ENCODE data around the gene MUC22.
"Not testable (repeated sequence)": the region's sequence is repeated elsewhere in the genome, so short reads cannot be mapped to it uniquely, and the experiment has no call there.

MUC22 gene

DNA sequence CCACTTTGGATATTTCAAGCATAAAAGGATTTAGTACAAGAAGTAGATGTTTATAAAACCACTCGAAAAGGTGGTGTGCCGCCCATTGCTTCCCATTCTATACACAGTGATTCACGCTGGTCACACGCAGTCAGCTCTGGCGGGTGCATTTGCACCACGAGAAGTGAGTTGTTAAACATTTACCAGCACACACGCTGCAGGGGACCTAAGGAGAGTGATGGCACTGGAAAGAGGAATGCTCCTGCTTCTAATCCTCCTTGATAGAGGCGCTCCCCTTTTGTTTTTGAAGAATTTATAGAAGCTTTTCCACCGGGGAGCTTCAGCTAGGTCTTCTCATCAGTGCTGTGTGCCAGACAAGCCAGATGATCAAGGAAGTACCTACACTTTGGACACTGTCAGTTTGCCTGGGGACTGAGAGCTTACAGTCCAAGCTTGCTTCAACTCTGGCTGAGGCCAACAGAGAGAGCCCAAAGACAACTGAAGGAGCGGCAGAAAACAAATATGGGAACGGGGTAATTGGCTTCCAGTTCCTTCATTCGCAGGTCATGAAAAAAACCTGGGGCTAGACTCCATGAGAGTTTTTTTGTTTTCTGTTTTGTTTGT, 31.2 kb downstream of the MUC22 start:
- no peak for DNase-seq

DNA sequence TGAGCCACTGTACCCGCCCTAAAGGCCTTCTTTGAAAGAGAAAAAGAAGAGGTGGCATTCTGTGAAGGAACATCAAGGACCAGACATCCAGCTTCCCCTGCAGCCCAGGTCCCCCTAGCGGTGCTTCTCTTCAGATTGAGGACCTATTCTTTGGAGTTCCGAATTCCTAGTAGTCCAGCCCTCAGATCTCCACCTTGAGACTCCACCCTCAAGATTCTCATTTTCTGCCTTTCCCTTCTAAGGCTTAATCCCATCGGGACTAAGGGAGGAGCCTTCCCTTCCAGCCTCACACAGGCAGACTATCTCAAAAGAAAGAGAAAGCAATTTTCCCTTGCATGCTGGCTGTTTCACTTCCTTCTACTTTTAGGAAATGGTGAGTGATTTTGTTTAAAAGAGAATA, 32.5 kb downstream of the MUC22 start:
- peak; percentile 58 for DNase-seq

DNA sequence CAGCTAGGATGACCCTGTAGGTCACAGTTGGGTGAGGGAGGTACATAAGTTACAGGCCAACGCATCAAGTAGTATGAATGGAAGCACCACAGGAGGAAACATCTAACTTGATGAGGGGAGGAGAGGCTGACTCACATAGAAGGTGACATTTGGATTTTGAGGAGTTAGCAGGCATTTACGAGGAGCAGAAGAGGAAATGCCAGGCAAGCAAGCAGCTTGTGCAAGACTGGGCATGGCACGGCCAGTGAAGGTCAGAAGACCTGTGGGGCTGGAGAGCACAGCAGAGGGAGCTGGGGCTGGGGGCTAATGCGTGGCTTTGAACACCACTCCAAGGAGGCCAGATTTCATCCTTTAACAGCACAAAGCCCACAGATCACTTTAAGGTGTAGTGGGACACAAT, 37.8 kb downstream of the MUC22 start:
- no peak for DNase-seq

GRCh38 chr6:31049518-31049917, 39.2 kb downstream of the MUC22 start:
- DNase-seq, result no peak

GRCh38 chr6:31053187-31053586, 42.9 kb downstream of the MUC22 start:
- not testable (repeated sequence) for DNase-seq

GRCh38 chr6:31053873-31054272, 43.6 kb downstream of the MUC22 start:
- no peak for DNase-seq

DNA sequence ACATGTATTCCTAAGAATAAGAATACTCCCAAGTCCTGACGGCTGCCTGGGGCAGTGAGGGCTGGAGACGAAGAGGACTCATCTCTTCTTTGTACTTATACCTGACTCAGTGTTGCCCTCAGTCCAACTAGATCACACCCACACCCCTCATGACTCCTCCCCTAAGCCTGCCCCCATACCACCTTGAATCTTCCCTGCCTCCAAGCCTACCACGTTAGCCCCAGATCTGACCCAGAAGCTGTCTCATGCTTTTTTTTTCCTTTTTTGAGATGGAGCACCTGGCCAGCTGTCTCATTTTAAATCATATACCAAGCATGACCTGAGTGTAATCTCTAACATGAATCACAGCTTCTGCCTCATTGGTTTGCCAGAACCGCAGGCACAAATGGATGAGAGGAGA, 45.2 kb downstream of the MUC22 start:
- DNase-seq, result no peak

DNA sequence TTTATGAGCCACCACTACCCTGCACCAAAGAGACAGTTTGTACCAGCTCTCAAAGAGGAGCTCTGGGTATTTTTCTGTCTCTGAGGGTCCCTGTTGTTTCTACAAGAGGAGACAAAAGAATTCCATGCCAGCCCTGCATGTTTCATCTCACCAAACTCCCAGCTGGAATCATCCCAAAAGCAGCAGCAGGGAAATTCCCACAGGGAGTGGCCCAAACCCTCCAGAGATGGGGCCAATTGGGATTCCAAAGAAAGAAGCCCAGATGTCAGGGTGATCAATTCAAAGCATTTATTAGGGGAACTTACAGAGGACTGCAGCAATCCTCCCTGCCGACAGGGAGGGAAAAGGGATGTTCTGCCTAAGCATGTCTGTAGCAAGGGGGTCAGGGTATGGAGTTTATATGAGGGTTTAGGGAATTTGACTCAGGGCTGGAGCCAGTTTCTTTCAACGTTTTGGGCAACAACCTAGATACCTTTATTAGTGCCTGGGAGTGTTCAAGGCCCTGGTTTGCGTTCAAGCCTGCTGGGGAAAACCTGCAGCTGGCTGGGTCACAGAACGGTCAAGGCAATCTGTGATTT, 47.2 kb downstream of the MUC22 start:
- DNase-seq, result no peak

DNA sequence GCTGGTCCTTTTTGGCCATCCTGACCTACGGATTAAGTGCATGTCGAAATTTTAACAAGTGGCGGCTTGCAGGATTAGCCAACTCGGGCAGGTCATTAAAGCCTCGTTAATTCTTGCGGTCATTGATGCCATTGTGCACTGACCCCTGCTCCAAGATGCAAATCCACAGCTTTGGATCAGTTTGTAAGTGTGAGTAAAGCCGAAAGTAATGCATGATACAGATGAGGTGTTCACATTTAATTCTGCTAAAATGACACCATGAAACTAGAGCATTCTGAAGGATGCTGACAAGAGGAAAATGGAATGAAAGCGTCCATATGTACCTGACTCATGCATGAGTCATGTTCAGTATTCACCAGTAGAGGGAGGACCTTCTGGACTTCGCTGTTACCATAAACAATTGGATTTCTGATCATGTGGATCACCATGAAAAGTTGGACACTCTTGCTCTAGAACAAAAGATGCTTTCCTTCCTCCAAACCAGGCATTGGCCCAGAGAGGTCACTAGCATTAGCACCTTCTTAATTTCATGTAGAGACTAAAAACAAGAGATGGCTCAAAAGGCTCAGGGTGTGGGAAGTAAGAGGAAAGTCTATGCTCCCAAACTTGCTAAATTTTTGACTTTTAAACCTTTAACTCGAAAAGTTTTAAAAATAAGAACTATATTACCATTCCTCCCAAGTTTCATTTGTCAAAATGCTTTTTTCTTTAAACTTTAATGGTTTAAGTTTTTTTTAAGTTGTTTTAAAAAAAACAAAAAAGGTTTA, 48.0 kb downstream of the MUC22 start:
- no peak for DNase-seq

- no peak for DNase-seq
Measured at GRCh38 chr6:31060145-31060544, 49.9 kb downstream of the MUC22 start.

- no peak for DNase-seq
Measured at GRCh38 chr6:31063906-31064435, 53.7 kb downstream of the MUC22 start.

- no peak for DNase-seq
Measured at GRCh38 chr6:31065556-31065955, 55.3 kb downstream of the MUC22 start.

GRCh38 chr6:31067028-31067427, 56.8 kb downstream of the MUC22 start:
- not testable (repeated sequence) for DNase-seq

GRCh38 chr6:31067891-31068668, 57.8 kb downstream of the MUC22 start:
- not testable (repeated sequence) for DNase-seq

DNA sequence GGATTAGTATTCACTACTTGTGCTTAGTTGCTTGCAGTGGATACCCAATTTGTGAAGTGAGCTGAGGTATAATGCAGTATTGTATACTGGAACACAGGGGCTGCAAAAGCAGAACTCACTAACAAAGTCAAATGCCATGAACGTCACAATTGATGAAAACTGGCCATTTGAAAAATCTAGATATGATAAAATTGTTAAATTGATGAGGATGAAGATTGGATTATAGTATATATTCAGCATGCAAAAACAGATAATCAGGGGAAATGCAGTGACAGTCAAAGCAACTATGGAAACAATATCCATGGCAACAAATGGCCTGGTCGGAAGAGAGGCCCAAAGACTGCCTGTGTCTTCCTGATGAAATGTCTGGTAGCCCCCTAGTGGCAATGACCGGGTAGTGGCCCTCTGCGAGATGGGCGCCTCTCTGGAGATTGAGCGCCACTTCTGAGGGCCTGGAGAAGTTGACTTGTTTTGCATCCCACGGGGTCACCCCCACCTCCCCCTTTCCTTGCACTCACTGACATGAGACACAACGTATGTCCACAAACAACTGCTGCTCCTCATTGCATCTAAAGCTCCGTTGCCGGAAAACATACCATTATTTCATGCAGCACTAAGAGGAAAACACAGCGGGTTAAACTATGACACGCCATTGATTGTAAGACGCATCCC, 58.5 kb downstream of the MUC22 start:
- DNase-seq, result peak; percentile 81

- no peak for DNase-seq
Measured at GRCh38 chr6:31070711-31071197, 60.5 kb downstream of the MUC22 start.

GRCh38 chr6:31074401-31074800, 64.1 kb downstream of the MUC22 start:
- DNase-seq, result no peak

GRCh38 chr6:31075528-31075927, 65.3 kb downstream of the MUC22 start:
- DNase-seq, result no peak

DNA sequence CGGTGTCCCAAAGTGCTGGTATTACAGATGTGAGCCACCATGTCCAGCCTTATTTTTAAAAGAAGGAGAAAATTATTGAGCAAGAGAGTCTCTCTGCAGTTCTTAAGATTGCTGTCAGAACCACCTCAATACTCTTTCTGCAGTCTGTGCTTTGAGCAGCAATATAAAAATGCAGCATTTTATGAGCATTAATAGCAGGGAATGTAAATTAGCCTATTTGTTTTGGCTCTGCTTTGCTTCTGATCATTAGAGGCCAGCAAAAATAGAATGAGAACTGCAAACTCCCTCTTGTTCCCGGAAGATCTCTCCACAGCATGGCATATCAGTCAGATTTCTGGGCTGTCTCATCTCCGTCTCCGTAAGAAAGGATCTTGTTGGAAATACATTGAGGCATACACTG, 66.3 kb downstream of the MUC22 start:
- DNase-seq, result no peak

DNA sequence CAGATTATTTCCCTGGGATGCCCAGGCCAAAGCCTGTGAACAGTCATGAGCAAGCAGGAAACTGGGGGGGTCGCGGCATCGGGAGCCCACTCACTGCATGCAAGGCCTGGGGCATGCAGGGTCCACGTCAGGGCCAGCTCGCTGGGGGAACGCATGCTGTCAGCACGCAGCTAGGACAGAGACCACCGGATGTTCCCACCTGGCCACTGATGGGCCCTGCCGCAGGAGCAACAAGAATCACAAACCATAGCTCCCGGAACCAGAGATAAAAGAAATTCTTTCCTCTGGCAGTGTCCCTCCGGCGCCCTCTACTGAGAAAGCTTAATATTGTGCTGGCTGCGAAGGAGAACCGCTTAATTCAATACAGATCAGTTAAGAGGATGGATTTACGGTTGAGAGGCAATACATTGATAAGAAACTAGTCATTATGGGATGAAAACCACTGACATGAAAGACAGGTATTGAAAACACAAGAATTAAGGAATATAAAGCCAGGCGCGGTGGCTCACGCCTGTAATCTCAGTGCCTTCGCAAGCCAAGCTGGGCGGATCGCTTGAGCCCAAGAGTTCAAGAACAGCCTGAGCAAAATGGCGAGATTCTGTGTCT, 69.5 kb downstream of the MUC22 start:
- peak; percentile 79 for DNase-seq

DNA sequence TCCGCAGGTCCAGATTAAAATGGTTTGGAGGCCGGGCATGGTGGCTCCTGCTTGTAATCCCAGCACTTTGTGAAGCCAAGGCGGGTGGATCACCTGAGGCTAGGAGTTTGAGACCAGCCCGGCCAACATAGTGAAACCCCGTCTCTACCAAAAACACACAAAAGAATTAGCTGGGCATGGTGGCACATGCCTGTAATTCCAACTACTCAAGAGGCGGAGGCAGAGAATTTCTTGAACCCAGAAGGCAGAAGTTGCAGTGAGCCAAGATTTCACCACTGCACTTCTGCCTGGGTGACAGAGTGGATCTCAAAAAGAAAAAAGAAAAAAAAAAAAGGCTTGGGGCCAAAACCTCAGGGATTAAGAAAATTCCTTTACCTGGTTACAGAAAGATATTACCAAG, 71.6 kb downstream of the MUC22 start:
- no peak for DNase-seq

DNA sequence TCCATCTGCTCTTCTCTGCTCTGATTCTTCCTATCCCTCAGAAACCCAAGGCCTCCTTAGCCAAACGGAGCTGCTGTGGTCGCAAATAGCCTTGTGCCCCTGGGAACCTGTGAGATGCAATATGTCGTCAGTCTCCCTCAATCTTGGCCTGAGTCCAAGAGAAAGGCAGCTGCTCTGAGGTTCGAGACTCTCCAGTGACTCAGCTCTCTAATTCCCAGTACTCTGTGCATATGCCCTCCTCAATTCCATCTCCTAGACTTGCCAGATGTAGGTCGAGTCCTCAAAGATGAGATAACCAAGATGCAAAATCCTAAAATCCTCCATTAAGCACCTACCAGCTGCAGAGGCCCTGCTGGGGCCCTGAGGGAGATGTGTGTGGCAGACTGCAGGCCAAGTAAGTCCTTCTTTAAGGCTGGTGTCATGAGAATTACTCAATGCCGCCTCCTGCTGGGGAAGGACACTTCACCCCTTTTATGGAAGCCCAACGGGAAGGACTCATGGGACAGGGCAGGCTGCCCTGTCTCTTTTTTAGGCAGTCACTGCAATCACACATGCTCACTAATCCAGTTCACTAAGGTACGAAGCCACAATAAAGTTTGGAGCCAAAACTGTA, 73.6 kb downstream of the MUC22 start:
- DNase-seq, result peak; percentile 67

Data from stimulated activated CD4-positive, alpha-beta T cell treated with anti-CD3 and anti-CD28 coated beads, Interleukin-15, amount 100 ng/mL, for 24 hours (primary cell).